HepG2 (cell line): Measurements from ENCODE around the gene ADGRV1. TPM values are rescaled to one million over a fixed set of nuclear protein-coding genes. Genes with fewer than 3 reads are reported as not detected.

Source experiments
- ELF3 ChIP-seq: IDR thresholded peaks from 2 replicates; pipeline ENCODE4 v1.6.1; 2016; ENCODE audit warnings: missing genetic modification reagents, missing compliant biosample characterization
- EP300 ChIP-seq, 3 experiments: sonication (generic) in 1 of 3; formaldehyde crosslinking in 1 of 3; IDR thresholded peaks; 2 replicates each; pipeline versions ENCODE4 v1.5.1 to v1.6.1; 2011 to 2020; ENCODE audit warnings: low read depth in 2 of 3, low read length in 2 of 3, borderline replicate concordance in 1 of 3, improper control_type of control experiment in 1 of 3, mild to moderate bottlenecking in 1 of 3, missing genetic modification reagents in 1 of 3, moderate library complexity in 1 of 3
- FOXA3 ChIP-seq: IDR thresholded peaks from 2 replicates; pipeline ENCODE4 v1.6.1; 2016; ENCODE audit warnings: missing genetic modification reagents, missing compliant biosample characterization
- HHEX ChIP-seq: IDR thresholded peaks from 2 replicates; pipeline ENCODE4 v1.6.1; 2016; ENCODE audit warnings: control low read depth
- JARID2 ChIP-seq: sonication (generic); formaldehyde crosslinking; IDR thresholded peaks from 2 replicates; pipeline ENCODE4 v1.8.1; 2023; ENCODE audit warnings: missing genetic modification reagents, inconsistent platforms; ENCODE audit not compliant: insufficient replicate concordance
- MTF1 ChIP-seq: sonication (generic); formaldehyde crosslinking; IDR thresholded peaks from 2 replicates; pipeline ENCODE4 v1.5.0; 2020; ENCODE audit warnings: missing genetic modification reagents
- NRL ChIP-seq: sonication (generic); formaldehyde crosslinking; IDR thresholded peaks from 2 replicates; pipeline ENCODE4 v1.5.0; 2020; ENCODE audit warnings: missing genetic modification reagents, mild to moderate bottlenecking, moderate library complexity, borderline replicate concordance
- SUZ12 ChIP-seq: fragments of 150-350 bp; IDR thresholded peaks from 2 replicates; pipeline ENCODE4 v1.6.1; 2014; ENCODE audit warnings: low read depth, low read length
- TBX2 ChIP-seq: sonication (generic); formaldehyde crosslinking; IDR thresholded peaks from 2 replicates; pipeline ENCODE4 v1.5.0; 2020; ENCODE audit warnings: missing genetic modification reagents, mild to moderate bottlenecking, borderline replicate concordance
- polyA plus RNA-seq, 8 experiments: library from polyadenylated mRNA; depleted of rRNA in 3 of 8; stranded (reverse) in 7 of 8; unstranded in 1 of 8; fragments of >200 nt; fragmentation: Illumina TruSeq in 4 of 8; extraction: Trizol in 4 of 8; gene quantifications; 2 replicates each; pipeline versions ENCODE4 v1.2.1 to v1.2.3, GENCODE V29; 2011 to 2016; ENCODE audit warnings: low read depth in 4 of 8, missing spikeins in 1 of 8, mixed read lengths in 1 of 8; ENCODE audit not compliant: insufficient read depth in 1 of 8
- total RNA-seq, 5 experiments: library from RNA; depleted of rRNA; stranded (reverse); fragments of >200 nt; fragmentation: Illumina TruSeq; extraction: Trizol; gene quantifications; 2 replicates each; pipeline ENCODE4 v1.2.3, GENCODE V29; 2016; ENCODE audit warnings: low read depth in 1 of 5
- TF ChIP-seq, protein P1 (sequence below): sonication (generic); formaldehyde crosslinking; IDR thresholded peaks from 2 replicates; pipeline ENCODE4 v1.5.1; 2020; ENCODE audit warnings: missing genetic modification reagents, mild to moderate bottlenecking, borderline replicate concordance
- TF ChIP-seq, protein P2 (sequence below): sonication (generic); formaldehyde crosslinking; IDR thresholded peaks from 2 replicates; pipeline ENCODE4 v1.4.0; 2020; ENCODE audit warnings: missing genetic modification reagents
- TF ChIP-seq, protein P3 (sequence below): sonication (generic); formaldehyde crosslinking; IDR thresholded peaks from 2 replicates; pipeline ENCODE4 v1.5.0; 2020; ENCODE audit warnings: mild to moderate bottlenecking, missing genetic modification reagents, borderline replicate concordance
- TF ChIP-seq, protein P4 (sequence below): IDR thresholded peaks from 2 replicates; pipeline ENCODE4 v1.6.1; 2016; ENCODE audit warnings: mild to moderate bottlenecking
- TF ChIP-seq, protein P5 (sequence below): sonication (generic); formaldehyde crosslinking; IDR thresholded peaks from 2 replicates; pipeline ENCODE4 v1.4.0; 2020; ENCODE audit warnings: missing genetic modification reagents, borderline replicate concordance

Gene ADGRV1
- total and polyA plus RNA-seq, 2 of the 13 experiments (the other 11 are each of a cell fraction or from before 2014, with no cell fraction given): 1.7 to 3.9 TPM

DNA sequence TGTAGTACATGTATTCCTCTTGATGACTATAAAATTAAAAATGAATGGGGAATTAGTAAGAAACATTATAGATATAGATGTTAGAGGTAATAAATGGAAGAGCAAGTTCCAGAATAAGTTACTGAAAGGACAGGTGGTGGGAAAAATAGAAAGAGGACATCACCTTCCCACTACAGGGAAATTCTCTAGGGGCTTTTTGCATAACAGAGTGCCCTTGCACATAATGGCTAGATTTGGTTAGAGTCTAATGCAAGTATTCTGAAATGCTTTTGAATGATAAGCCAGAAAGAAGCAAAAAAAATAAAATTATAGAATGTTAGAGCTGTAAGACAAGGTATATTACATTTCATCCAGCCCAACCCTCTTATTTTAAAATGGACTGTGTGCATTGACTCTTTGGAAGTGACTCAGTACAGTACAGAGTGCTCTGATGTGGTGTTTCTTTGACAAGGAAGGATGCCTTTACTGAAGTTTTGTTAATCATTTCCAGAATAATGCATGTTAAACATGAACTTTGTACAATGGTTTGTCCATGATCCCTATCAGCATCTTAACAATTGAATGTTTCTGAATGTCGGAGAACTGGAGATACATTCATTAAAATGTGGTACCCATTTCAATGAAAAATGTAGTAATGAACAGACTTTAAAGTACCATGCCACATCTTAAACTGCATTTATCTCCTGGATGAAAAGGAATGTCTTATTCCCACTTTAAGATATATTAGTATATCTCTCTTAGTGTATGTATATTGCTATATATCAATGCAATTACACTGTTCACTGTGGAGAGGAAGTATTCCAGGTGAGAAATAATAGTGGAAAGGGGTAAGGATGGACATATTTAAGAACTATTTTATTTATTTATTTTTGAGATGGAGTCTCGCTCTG is 391.1 kb downstream of the ADGRV1 start (continued):
- no peak for TF ChIP-seq JARID2 (CRISPR knock-in tag)
- TF ChIP-seq, protein P1, sequence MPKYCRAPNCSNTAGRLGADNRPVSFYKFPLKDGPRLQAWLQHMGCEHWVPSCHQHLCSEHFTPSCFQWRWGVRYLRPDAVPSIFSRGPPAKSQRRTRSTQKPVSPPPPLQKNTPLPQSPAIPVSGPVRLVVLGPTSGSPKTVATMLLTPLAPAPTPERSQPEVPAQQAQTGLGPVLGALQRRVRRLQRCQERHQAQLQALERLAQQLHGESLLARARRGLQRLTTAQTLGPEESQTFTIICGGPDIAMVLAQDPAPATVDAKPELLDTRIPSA: no peak
- no peak for TF ChIP-seq SUZ12
- TF ChIP-seq, protein P2, sequence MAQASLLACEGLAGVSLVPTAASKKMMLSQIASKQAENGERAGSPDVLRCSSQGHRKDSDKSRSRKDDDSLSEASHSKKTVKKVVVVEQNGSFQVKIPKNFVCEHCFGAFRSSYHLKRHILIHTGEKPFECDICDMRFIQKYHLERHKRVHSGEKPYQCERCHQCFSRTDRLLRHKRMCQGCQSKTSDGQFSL (CRISPR knock-in tag): no peak
- TF ChIP-seq TBX2 (CRISPR knock-in tag): no peak
- peak; percentile 28 to 88; a peak in 3 of 4 replicates for TF ChIP-seq EP300 (IDR thresholded peaks at IDR 0.05; ENCODE audit: low read depth in 2 of 2, low read length in 2 of 2)
- peak; percentile 36; the same call in 1 of the 2 replicates for TF ChIP-seq EP300 (CRISPR knock-in tag; IDR thresholded peaks at IDR 0.05; ENCODE audit: borderline replicate concordance)
- TF ChIP-seq, protein P3, sequence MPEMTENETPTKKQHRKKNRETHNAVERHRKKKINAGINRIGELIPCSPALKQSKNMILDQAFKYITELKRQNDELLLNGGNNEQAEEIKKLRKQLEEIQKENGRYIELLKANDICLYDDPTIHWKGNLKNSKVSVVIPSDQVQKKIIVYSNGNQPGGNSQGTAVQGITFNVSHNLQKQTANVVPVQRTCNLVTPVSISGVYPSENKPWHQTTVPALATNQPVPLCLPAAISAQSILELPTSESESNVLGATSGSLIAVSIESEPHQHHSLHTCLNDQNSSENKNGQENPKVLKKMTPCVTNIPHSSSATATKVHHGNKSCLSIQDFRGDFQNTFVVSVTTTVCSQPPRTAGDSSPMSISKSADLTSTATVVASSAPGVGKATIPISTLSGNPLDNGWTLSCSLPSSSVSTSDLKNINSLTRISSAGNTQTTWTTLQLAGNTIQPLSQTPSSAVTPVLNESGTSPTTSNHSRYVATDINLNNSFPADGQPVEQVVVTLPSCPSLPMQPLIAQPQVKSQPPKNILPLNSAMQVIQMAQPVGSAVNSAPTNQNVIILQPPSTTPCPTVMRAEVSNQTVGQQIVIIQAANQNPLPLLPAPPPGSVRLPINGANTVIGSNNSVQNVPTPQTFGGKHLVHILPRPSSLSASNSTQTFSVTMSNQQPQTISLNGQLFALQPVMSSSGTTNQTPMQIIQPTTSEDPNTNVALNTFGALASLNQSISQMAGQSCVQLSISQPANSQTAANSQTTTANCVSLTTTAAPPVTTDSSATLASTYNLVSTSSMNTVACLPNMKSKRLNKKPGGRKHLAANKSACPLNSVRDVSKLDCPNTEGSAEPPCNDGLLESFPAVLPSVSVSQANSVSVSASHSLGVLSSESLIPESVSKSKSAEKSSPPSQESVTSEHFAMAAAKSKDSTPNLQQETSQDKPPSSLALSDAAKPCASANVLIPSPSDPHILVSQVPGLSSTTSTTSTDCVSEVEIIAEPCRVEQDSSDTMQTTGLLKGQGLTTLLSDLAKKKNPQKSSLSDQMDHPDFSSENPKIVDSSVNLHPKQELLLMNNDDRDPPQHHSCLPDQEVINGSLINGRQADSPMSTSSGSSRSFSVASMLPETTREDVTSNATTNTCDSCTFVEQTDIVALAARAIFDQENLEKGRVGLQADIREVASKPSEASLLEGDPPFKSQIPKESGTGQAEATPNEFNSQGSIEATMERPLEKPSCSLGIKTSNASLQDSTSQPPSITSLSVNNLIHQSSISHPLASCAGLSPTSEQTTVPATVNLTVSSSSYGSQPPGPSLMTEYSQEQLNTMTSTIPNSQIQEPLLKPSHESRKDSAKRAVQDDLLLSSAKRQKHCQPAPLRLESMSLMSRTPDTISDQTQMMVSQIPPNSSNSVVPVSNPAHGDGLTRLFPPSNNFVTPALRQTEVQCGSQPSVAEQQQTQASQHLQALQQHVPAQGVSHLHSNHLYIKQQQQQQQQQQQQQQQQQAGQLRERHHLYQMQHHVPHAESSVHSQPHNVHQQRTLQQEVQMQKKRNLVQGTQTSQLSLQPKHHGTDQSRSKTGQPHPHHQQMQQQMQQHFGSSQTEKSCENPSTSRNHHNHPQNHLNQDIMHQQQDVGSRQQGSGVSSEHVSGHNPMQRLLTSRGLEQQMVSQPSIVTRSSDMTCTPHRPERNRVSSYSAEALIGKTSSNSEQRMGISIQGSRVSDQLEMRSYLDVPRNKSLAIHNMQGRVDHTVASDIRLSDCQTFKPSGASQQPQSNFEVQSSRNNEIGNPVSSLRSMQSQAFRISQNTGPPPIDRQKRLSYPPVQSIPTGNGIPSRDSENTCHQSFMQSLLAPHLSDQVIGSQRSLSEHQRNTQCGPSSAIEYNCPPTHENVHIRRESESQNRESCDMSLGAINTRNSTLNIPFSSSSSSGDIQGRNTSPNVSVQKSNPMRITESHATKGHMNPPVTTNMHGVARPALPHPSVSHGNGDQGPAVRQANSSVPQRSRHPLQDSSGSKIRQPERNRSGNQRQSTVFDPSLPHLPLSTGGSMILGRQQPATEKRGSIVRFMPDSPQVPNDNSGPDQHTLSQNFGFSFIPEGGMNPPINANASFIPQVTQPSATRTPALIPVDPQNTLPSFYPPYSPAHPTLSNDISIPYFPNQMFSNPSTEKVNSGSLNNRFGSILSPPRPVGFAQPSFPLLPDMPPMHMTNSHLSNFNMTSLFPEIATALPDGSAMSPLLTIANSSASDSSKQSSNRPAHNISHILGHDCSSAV (CRISPR knock-in tag): no peak
- TF ChIP-seq HHEX (CRISPR knock-in tag): no peak
- TF ChIP-seq, protein P4, sequence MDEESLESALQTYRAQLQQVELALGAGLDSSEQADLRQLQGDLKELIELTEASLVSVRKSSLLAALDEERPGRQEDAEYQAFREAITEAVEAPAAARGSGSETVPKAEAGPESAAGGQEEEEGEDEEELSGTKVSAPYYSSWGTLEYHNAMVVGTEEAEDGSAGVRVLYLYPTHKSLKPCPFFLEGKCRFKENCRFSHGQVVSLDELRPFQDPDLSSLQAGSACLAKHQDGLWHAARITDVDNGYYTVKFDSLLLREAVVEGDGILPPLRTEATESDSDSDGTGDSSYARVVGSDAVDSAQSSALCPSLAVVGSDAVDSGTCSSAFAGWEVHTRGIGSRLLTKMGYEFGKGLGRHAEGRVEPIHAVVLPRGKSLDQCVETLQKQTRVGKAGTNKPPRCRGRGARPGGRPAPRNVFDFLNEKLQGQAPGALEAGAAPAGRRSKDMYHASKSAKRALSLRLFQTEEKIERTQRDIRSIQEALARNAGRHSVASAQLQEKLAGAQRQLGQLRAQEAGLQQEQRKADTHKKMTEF (CRISPR knock-in tag): 0 out of 2 replicates have a peak, but pooled peaks have one; percentile 32
- no peak for TF ChIP-seq NRL (CRISPR knock-in tag)
- TF ChIP-seq MTF1 (CRISPR knock-in tag): no peak
- TF ChIP-seq FOXA3: peak; percentile 86
- peak; percentile 89 for TF ChIP-seq ELF3 (CRISPR knock-in tag)
- TF ChIP-seq, protein P5, sequence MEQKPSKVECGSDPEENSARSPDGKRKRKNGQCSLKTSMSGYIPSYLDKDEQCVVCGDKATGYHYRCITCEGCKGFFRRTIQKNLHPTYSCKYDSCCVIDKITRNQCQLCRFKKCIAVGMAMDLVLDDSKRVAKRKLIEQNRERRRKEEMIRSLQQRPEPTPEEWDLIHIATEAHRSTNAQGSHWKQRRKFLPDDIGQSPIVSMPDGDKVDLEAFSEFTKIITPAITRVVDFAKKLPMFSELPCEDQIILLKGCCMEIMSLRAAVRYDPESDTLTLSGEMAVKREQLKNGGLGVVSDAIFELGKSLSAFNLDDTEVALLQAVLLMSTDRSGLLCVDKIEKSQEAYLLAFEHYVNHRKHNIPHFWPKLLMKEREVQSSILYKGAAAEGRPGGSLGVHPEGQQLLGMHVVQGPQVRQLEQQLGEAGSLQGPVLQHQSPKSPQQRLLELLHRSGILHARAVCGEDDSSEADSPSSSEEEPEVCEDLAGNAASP (CRISPR knock-in tag): no peak
